Ovary (tissue), 3 donors: Measurements from ENCODE around the gene COL23A1.

Source experiments
- CTCF ChIP-seq, 3 donors: fragments of 450-650 bp in 2 of 3; fragments of 200-600 bp in 1 of 3; IDR thresholded peaks; one replicate each; pipeline versions ENCODE4 v1.5.1 to v1.8.0; 2016 to 2022; ENCODE audit warnings: antibody characterized with exemption in 3 of 3, mild to moderate bottlenecking in 1 of 3
- EP300 ChIP-seq: sonication (generic); formaldehyde crosslinking; IDR thresholded peaks from one replicate; pipeline ENCODE4 v1.6.1; 2017; ENCODE audit warnings: antibody characterized with exemption
- donor health status: DM: no; HTN: no; CAD: no.

GRCh38 chr5:178232920-178233429 is 357.2 kb downstream of the COL23A1 start:
- TF ChIP-seq CTCF (IDR thresholded peaks at IDR 0.05) (no peak), EP300 (no peak)
